Central memory CD4-positive, alpha-beta T cell (primary cell): ENCODE measurements around the gene POMGNT2.
A peak's percentile ranks its signal among the peaks of the same experiment; 100 is the strongest.

Source experiments
- DNase-seq: peaks from one replicate; pipeline ENCODE4 v3.0.0; 2022
- total RNA-seq, 3 experiments: gene quantifications; one replicate each; lab custom pipeline; 2026; lab: John Stamatoyannopoulos, UW

Gene POMGNT2
- 7.5 to 15.8 (median 10.2) reads per million in 3 experiments for total RNA-seq

- DNase-seq = peak; percentile 83
Measured at GRCh38 chr3:43105596-43106292, at the start of gene POMGNT2. Gene POMGNT2 (minus strand): TSS chr3:43106079. CDS start chr3:43081431, 24,648 bp downstream.

GRCh38 chr3:43154980-43155379 lies 49.1 kb upstream of the POMGNT2 start:
- DNase-seq = no peak

- DNase-seq = no peak
Measured at GRCh38 chr3:43153216-43154083, 47.6 kb upstream of the POMGNT2 start.

- no peak for DNase-seq
Measured at GRCh38 chr3:43152649-43153048, 46.8 kb upstream of the POMGNT2 start.

- no peak for DNase-seq
Measured at GRCh38 chr3:43148033-43148432, 42.2 kb upstream of the POMGNT2 start.

- DNase-seq = no peak
Measured at GRCh38 chr3:43146599-43146998, 40.7 kb upstream of the POMGNT2 start.

GRCh38 chr3:43144761-43145490 lies 39.0 kb upstream of the POMGNT2 start:
- DNase-seq = no peak

- no peak for DNase-seq
Measured at GRCh38 chr3:43142472-43142871, 36.6 kb upstream of the POMGNT2 start.

GRCh38 chr3:43138488-43139231 lies 32.8 kb upstream of the POMGNT2 start:
- no peak for DNase-seq

GRCh38 chr3:43132870-43133636 lies 27.2 kb upstream of the POMGNT2 start:
- DNase-seq = no peak

- DNase-seq = no peak
Measured at GRCh38 chr3:43132193-43132592, 26.3 kb upstream of the POMGNT2 start.

- DNase-seq = no peak
Measured at GRCh38 chr3:43128464-43128863, 22.6 kb upstream of the POMGNT2 start.

GRCh38 chr3:43126536-43126935 lies 20.7 kb upstream of the POMGNT2 start:
- no peak for DNase-seq

GRCh38 chr3:43123895-43124294 lies 18.0 kb upstream of the POMGNT2 start:
- no peak for DNase-seq

- no peak for DNase-seq
Measured at GRCh38 chr3:43120937-43121336, 15.1 kb upstream of the POMGNT2 start.

GRCh38 chr3:43117257-43117656 lies 11.4 kb upstream of the POMGNT2 start:
- no peak for DNase-seq

- DNase-seq = no peak
Measured at GRCh38 chr3:43113671-43114070, 7.8 kb upstream of the POMGNT2 start.

GRCh38 chr3:43106293-43106628 lies 382 bp upstream of the POMGNT2 start:
- DNase-seq = no peak

- no peak for DNase-seq
Measured at GRCh38 chr3:43104660-43105595, 951 bp downstream of the POMGNT2 start.

- DNase-seq = no peak
Measured at GRCh38 chr3:43104039-43104438, 1.8 kb downstream of the POMGNT2 start.
